Subcutaneous abdominal adipose tissue (tissue), 5 donors: ENCODE results near the gene SLC22A1.
"Not testable (repeated sequence)": the region's sequence is repeated elsewhere in the genome, so short reads cannot be mapped to it uniquely, and the experiment has no call there.

Source experiments
- H3K27ac ChIP-seq: one replicate; pipeline ENCODE4 v1.7.0; 2013; ENCODE audit warnings: low read depth, mild to moderate bottlenecking, inconsistent platforms, low read length, moderate library complexity
- H3K27me3 ChIP-seq, 5 donors: one replicate each; pipeline ENCODE4 v1.7.0; 2013; ENCODE audit warnings: low read length in 5 of 5, inconsistent platforms in 1 of 5; ENCODE audit not compliant: control insufficient read depth in 5 of 5, insufficient read depth in 4 of 5
- H3K36me3 ChIP-seq, 5 donors: one replicate each; pipeline ENCODE4 v1.7.0; 2013; ENCODE audit warnings: low read length in 5 of 5; ENCODE audit not compliant: control insufficient read depth in 5 of 5, insufficient read depth in 5 of 5
- H3K4me1 ChIP-seq, 5 donors: one replicate each; pipeline ENCODE4 v1.7.0; 2013; ENCODE audit warnings: low read length in 5 of 5, mild to moderate bottlenecking in 3 of 5, moderate library complexity in 1 of 5; ENCODE audit not compliant: control insufficient read depth in 5 of 5, insufficient read depth in 5 of 5
- H3K4me3 ChIP-seq, 5 donors: one replicate each; pipeline ENCODE4 v1.7.0; 2013; ENCODE audit warnings: low read length in 5 of 5, low read depth in 1 of 5
- H3K9ac ChIP-seq, 5 donors: one replicate each; pipeline ENCODE4 v1.7.0; 2013; ENCODE audit warnings: low read length in 5 of 5, mild to moderate bottlenecking in 4 of 5, moderate library complexity in 3 of 5
- H3K9me3 ChIP-seq, 5 donors: one replicate each; pipeline ENCODE4 v1.7.0; 2013; ENCODE audit warnings: low read length in 5 of 5; ENCODE audit not compliant: control insufficient read depth in 5 of 5
- donor health status: healthy.
- donor health status: healthy.
- donor health status: healthy.
- donor health status: healthy.
- donor health status: healthy.

Gene SLC22A1

GRCh38 chr6:160084198-160084776 lies 37.3 kb upstream of the SLC22A1 start:
- H3K9ac ChIP-seq: no peak overlapping the region
- no peak overlapping the region for H3K4me3 ChIP-seq
- peaks cover 7 to 97% (median 83%) of the 10 kb centered on the region in 5 donors for H3K36me3 ChIP-seq
- peaks cover 0 to 2% (median 0%) of the 10 kb centered on the region in 5 donors for H3K4me1 ChIP-seq
- H3K27ac ChIP-seq: no peak overlapping the region
- no peaks in the 10 kb centered on the region for H3K27me3 ChIP-seq
- H3K9me3 ChIP-seq: no peaks in the 10 kb centered on the region

DNA sequence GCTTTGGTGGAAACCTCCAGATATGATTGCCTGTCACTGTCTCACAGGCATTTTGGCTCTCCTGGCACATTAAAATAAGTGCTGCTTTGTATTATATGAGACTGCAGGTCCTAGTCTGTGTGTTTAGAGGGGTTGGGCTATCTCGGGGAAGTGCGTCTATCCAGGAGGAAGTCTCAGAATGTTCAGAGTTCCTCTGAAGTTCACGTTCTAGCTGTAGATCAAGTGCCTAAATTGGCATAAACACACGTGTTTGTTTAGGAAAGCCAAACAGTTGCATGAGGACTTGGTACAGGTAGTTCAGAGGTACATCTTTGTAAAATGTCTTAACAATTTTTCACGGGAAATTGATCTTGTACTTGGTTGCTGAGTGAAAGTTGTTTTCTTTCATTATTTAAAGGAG lies 36.4 kb upstream of the SLC22A1 start:
- no peak overlapping the region for H3K4me3 ChIP-seq
- no peaks in the 10 kb centered on the region for H3K27me3 ChIP-seq
- H3K4me1 ChIP-seq: peaks cover 0 to 2% (median 0%) of the 10 kb centered on the region in 5 donors
- no peaks in the 10 kb centered on the region for H3K9me3 ChIP-seq
- no peak overlapping the region for H3K9ac ChIP-seq
- H3K36me3 ChIP-seq: peaks cover 11 to 97% (median 83%) of the 10 kb centered on the region in 5 donors
- no peak overlapping the region for H3K27ac ChIP-seq

DNA sequence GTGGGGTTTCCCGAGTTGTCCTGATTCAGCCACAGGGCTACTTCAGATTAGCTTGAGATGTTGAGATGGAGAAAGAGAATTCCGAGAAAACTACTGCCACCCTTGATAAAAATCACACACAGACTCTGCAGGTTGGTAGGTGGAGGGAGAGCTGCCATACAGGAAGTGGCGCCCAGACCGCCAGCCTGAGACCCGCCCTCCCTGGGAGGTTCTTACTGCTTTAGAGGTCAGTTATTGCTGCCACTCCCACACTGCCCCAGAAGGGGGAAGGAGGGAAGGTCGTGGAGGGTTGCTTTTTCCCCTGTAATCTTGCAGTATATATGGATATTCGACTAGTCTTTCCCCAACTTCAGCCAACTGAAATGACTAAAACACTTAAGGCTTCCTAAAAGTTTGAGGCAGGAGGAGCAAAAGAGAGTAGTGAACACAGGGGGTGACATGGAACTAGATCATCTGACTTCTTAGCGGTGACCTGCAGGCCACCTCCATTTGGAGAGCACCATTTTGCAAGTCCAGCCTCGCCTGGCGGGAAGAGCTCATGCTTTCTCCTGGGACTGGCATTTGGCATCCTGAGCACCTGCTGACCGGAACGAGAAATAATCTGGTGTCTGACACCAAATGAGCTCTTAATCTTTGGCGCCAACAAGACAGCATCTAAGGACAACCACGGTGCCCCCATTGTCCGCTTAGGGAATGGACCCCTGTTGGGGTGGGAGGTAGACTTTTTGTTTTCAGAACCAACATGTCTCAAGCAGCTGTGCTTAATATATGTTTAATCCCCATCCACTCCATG lies 35.7 kb upstream of the SLC22A1 start:
- Histone ChIP-seq H3K4me1 (peaks cover 0 to 2% (median 0%) of the 10 kb centered on the region in 5 donors), H3K9ac (no peak overlapping the region), H3K27me3 (no peaks in the 10 kb centered on the region), H3K36me3 (peaks cover 15 to 99% (median 84%) of the 10 kb centered on the region in 5 donors), H3K9me3 (no peaks in the 10 kb centered on the region), H3K4me3 (no peak overlapping the region), H3K27ac (no peak overlapping the region)

DNA sequence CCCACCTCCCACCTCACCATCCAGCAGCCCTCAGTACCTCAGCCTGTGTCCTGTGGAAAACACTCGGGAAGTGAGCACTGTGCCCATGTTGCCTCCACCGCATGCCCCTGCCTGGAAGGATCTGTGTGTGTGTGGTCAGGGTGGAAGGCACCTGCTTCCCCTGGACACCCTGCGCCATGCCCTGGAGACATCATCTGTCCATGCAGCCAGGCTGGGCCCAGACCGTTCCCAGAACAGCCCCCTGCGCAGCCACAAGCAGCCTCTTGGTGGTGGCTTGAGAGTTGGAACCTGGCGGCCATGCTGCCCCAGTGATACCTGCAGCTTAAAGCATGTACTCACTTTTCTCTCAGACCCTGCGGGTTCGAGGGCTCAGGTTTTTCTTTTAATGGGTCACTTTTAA lies 34.9 kb upstream of the SLC22A1 start:
- Histone ChIP-seq H3K27me3 (no peaks in the 10 kb centered on the region), H3K27ac (no peak overlapping the region), H3K9me3 (no peaks in the 10 kb centered on the region), H3K4me1 (peaks cover 0 to 2% (median 0%) of the 10 kb centered on the region in 5 donors), H3K9ac (no peak overlapping the region), H3K36me3 (peaks cover 17 to 99% (median 86%) of the 10 kb centered on the region in 5 donors), H3K4me3 (no peak overlapping the region)

GRCh38 chr6:160088069-160088783 lies 33.4 kb upstream of the SLC22A1 start:
- no peaks in the 10 kb centered on the region for H3K9me3 ChIP-seq
- peaks cover 17 to 99% (median 92%) of the 10 kb centered on the region in 5 donors for H3K36me3 ChIP-seq
- no peaks in the 10 kb centered on the region for H3K27me3 ChIP-seq
- H3K9ac ChIP-seq: no peak overlapping the region
- no peak overlapping the region for H3K27ac ChIP-seq
- no peak overlapping the region for H3K4me3 ChIP-seq
- H3K4me1 ChIP-seq: peaks cover 0 to 2% (median 0%) of the 10 kb centered on the region in 5 donors

DNA sequence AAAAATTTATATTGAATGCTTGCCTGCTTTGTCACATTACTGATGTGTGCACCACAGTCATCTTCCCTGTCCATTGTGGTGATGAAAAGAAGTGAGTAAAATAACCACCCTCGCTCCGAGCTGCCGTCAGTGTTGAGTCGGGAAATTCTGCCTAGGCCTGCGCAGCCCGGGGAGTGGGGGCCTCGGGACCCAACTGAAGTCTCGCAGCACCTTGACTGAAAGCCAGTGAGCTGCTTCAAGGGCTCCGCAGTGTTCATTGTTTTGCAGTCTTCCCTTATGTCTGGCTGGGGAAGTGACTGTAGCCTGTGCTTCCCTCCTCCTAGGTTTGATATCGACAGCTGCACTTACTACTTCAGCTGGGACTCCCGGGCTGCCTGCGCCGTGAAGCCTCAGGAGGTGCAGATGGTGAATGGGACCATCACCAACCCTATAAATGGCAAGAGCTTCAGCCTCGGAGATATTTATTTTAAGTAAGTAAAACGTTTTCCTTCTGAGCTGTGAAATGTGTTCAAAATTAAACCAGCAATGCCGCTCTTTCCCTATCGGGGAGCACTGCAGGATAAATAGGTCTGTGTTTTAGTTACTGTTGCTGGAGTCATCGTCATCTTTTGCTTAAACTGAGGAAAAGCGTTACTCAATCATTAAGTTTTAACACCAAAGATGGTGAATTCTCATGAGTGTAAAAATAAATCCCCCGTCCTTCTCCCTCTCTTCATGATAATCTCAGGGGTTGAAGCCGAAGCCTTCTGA lies 32.7 kb upstream of the SLC22A1 start:
- no peak overlapping the region for H3K9ac ChIP-seq
- no peaks in the 10 kb centered on the region for H3K9me3 ChIP-seq
- H3K36me3 ChIP-seq: peaks cover 20 to 99% (median 94%) of the 10 kb centered on the region in 5 donors
- H3K4me3 ChIP-seq: no peak overlapping the region
- H3K4me1 ChIP-seq: peaks cover 0 to 2% (median 0%) of the 10 kb centered on the region in 5 donors
- no peaks in the 10 kb centered on the region for H3K27me3 ChIP-seq
- H3K27ac ChIP-seq: no peak overlapping the region

GRCh38 chr6:160089534-160089897 lies 32.1 kb upstream of the SLC22A1 start:
- Histone ChIP-seq H3K4me3 (no peak overlapping the region), H3K27me3 (no peaks in the 10 kb centered on the region), H3K9me3 (no peaks in the 10 kb centered on the region), H3K27ac (no peak overlapping the region), H3K9ac (no peak overlapping the region), H3K4me1 (peaks cover 0 to 2% (median 0%) of the 10 kb centered on the region in 5 donors), H3K36me3 (peaks cover 20 to 99% (median 93%) of the 10 kb centered on the region in 5 donors)

GRCh38 chr6:160090442-160091239 lies 31.0 kb upstream of the SLC22A1 start:
- H3K27me3 ChIP-seq, H3K27ac ChIP-seq, H3K4me3 ChIP-seq, H3K9me3 ChIP-seq, H3K4me1 ChIP-seq, H3K9ac ChIP-seq: not testable (repeated sequence)
- peaks cover 18 to 97% (median 89%) of the 10 kb centered on the region in 5 donors for H3K36me3 ChIP-seq

DNA sequence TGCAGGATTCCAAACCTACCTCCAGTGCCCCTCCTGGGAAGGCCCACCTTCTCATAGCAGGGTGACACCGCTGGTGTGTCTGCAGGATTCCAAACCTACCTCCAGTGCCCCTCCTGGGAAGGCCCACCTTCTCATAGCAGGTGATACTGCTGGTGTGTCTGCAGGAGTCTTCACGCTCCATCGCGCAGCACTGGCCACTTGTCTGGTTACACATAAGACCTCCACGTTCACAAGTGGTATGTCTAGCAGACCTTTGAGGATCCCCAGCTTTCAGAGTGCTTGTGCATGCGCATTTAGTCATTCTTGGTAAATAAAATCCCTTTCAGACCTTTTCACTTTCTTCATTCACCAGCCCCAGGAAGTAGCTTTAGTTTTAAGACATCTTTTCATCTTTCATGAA lies 29.4 kb upstream of the SLC22A1 start:
- not testable (repeated sequence) for H3K4me3 ChIP-seq, H3K4me1 ChIP-seq, H3K27me3 ChIP-seq, H3K9ac ChIP-seq, H3K9me3 ChIP-seq, H3K27ac ChIP-seq
- H3K36me3 ChIP-seq: peaks cover 22 to 97% (median 87%) of the 10 kb centered on the region in 5 donors
